Measurements from ENCODE around the gene BCAR3.

GRCh38 chr1:93528412-93528811 lies 153.2 kb downstream of the BCAR3 start:
- no peak for TF ChIP-seq CTCF (IDR thresholded peaks at IDR 0.05)
- TF ChIP-seq POLR2A (IDR thresholded peaks at IDR 0.05), result no peak
